Myocyte (in vitro differentiated cells): ENCODE results near the gene ATG16L1. TPM values are rescaled to one million over a fixed set of nuclear protein-coding genes. Genes with fewer than 3 reads are reported as not detected.

ENCODE experiments used
- DNase-seq: peaks from one replicate; pipeline ENCODE4 v3.0.0-alpha.2; 2012; ENCODE audit warnings: low read depth
- total RNA-seq: library from RNA; depleted of rRNA; stranded (reverse); fragments of >200 nt; gene quantifications from 2 replicates; pipeline ENCODE4 v1.2.3, GENCODE V29; 2014

ATG16L1 gene
- total RNA-seq, 1 donor from 2014 or later: 43.7 TPM

GRCh38 chr2:233258211-233258610 lies 6.7 kb downstream of the ATG16L1 start:
- no peak for DNase-seq

- no peak for DNase-seq
Measured at GRCh38 chr2:233259730-233260129, 8.3 kb downstream of the ATG16L1 start.

GRCh38 chr2:233260661-233261060 lies 9.2 kb downstream of the ATG16L1 start:
- DNase-seq: no peak

- DNase-seq: no peak
Measured at GRCh38 chr2:233261819-233262555, 10.5 kb downstream of the ATG16L1 start.

GRCh38 chr2:233262562-233262961 lies 11.1 kb downstream of the ATG16L1 start:
- DNase-seq: no peak

GRCh38 chr2:233263045-233263570 lies 11.6 kb downstream of the ATG16L1 start:
- no peak for DNase-seq

- no peak for DNase-seq
Measured at GRCh38 chr2:233264667-233265066, 13.2 kb downstream of the ATG16L1 start.

GRCh38 chr2:233265899-233266431 lies 14.5 kb downstream of the ATG16L1 start:
- DNase-seq: no peak

- DNase-seq: no peak
Measured at GRCh38 chr2:233266481-233266880, 15.0 kb downstream of the ATG16L1 start.

- no peak for DNase-seq
Measured at GRCh38 chr2:233267516-233268245, 16.2 kb downstream of the ATG16L1 start.

- no peak for DNase-seq
Measured at GRCh38 chr2:233270366-233270765, 18.9 kb downstream of the ATG16L1 start.

GRCh38 chr2:233270951-233271350 lies 19.5 kb downstream of the ATG16L1 start:
- DNase-seq: no peak

GRCh38 chr2:233271693-233272092 lies 20.2 kb downstream of the ATG16L1 start:
- DNase-seq: no peak

GRCh38 chr2:233273120-233273519 lies 21.6 kb downstream of the ATG16L1 start:
- no peak for DNase-seq

- no peak for DNase-seq
Measured at GRCh38 chr2:233275223-233275622, 23.8 kb downstream of the ATG16L1 start.

GRCh38 chr2:233278921-233279320 lies 27.4 kb downstream of the ATG16L1 start:
- no peak for DNase-seq

GRCh38 chr2:233280114-233280693 lies 28.7 kb downstream of the ATG16L1 start:
- DNase-seq: no peak

- no peak for DNase-seq
Measured at GRCh38 chr2:233281553-233281952, 30.1 kb downstream of the ATG16L1 start.

- no peak for DNase-seq
Measured at GRCh38 chr2:233281992-233282603, 30.6 kb downstream of the ATG16L1 start.

- no peak for DNase-seq
Measured at GRCh38 chr2:233285921-233286320, 34.4 kb downstream of the ATG16L1 start.

GRCh38 chr2:233287871-233288270 lies 36.4 kb downstream of the ATG16L1 start:
- no peak for DNase-seq
